ENCODE data around the gene SERPINB6.
"Not testable (repeated sequence)": the region's sequence is repeated elsewhere in the genome, so short reads cannot be mapped to it uniquely, and the experiment has no call there.

The SERPINB6 gene

GRCh38 chr6:2903411-2904185, 67.8 kb downstream of the SERPINB6 start:
- DNase-seq, result not testable (repeated sequence)

- not testable (repeated sequence) for DNase-seq
Measured at GRCh38 chr6:2901645-2902502, 69.5 kb downstream of the SERPINB6 start.

- DNase-seq, result peak; percentile 24
Measured at GRCh38 chr6:2900821-2901644, 70.3 kb downstream of the SERPINB6 start.

GRCh38 chr6:2900221-2900807, 71.1 kb downstream of the SERPINB6 start:
- DNase-seq, result peak; percentile 6

GRCh38 chr6:2899596-2899995, 71.8 kb downstream of the SERPINB6 start:
- DNase-seq, result peak; percentile 42
